RWPE2 (cell line): ENCODE measurements around the gene HOXD12.

Source experiments
- ATAC-seq: fragments of 200-7000 bp; cut with Tn5 transposase; 3 replicates; pipeline ENCODE4 v1.9.1; 2021; ENCODE audit warnings: low read depth
- DNase-seq: peaks from one replicate; pipeline ENCODE4 v3.0.0-alpha.2; 2020; ENCODE audit warnings: low spot score
- H3K27ac ChIP-seq: fragments of 450-650 bp; 2 replicates; pipeline ENCODE4 v1.5.1; 2017; ENCODE audit warnings: mild to moderate bottlenecking; ENCODE audit not compliant: poor library complexity, severe bottlenecking
- H3K27me3 ChIP-seq: fragments of 250-450 bp; sonication (Bioruptor Pico); 2 replicates; pipeline ENCODE4 v1.5.1; 2021; ENCODE audit warnings: mild to moderate bottlenecking, moderate library complexity; ENCODE audit not compliant: insufficient read depth, poor library complexity, severe bottlenecking
- H3K36me3 ChIP-seq: fragments of 250-450 bp; sonication (Bioruptor Pico); 2 replicates; pipeline ENCODE4 v1.5.1; 2020; ENCODE audit warnings: low read depth, mild to moderate bottlenecking, moderate library complexity
- H3K4me1 ChIP-seq: fragments of 250-450 bp; sonication (Bioruptor Pico); 2 replicates; pipeline ENCODE4 v1.5.1; 2021; ENCODE audit warnings: mild to moderate bottlenecking, moderate library complexity; ENCODE audit not compliant: insufficient read depth, poor library complexity, severe bottlenecking
- H3K4me3 ChIP-seq: fragments of 250-450 bp; sonication (Bioruptor Pico); 2 replicates; pipeline ENCODE4 v1.5.1; 2021; ENCODE audit warnings: mild to moderate bottlenecking, moderate library complexity; ENCODE audit not compliant: severe bottlenecking
- H3K9me3 ChIP-seq: fragments of 250-450 bp; sonication (Bioruptor Pico); 2 replicates; pipeline ENCODE4 v1.5.1; 2021; ENCODE audit warnings: mild to moderate bottlenecking, moderate library complexity; ENCODE audit not compliant: severe bottlenecking
- CTCF ChIP-seq: fragments of 450-650 bp; IDR thresholded peaks from one replicate; pipeline ENCODE4 v1.5.1; 2017; ENCODE audit warnings: mild to moderate bottlenecking, moderate library complexity; ENCODE audit not compliant: poor library complexity, severe bottlenecking

The HOXD12 gene

DNA sequence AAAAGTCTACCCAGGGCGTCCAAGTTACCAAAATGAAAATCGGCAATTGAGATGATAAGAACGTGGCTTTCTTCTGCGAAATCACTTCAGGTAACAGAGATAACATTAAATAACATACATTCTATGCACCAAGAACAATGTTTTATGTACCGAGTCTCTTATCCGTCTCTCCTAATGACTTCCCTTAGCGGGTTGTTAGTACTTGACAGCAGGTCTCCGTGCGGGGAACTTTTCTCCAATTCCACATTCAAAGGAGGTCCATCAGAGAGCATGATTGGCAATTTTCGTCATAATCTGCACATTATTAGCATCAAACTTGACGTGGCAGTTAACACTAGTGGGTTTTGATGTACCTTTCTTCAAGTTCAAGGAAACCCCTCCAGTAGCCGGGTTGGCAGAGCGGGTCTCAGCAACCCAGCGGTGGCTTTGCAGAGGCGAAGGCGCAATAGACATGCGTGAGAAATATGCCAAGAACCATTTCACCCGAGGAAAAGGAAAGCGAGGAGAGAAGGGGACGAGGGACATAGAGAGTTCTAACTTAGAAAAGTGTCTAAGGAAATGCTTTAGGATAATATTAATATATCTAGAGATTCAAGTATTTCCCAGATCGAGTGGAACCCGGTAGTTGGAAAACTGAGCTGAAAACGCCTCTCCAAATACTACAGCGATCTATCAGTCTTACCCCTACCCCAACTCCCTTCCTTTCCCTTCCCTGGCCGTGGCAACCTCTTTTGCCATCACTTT is 20.9 kb upstream of the HOXD12 start:
- no peaks in the 10 kb centered on the region for H3K9me3 ChIP-seq
- ATAC-seq (no peak), DNase-seq (no peak)
- no peak overlapping the region for H3K27ac ChIP-seq
- no peaks in the 10 kb centered on the region for H3K4me1 ChIP-seq
- H3K4me3 ChIP-seq: no peak overlapping the region
- no peak for TF ChIP-seq CTCF
- H3K36me3 ChIP-seq: no peaks in the 10 kb centered on the region
- H3K27me3 ChIP-seq: peaks cover 81% of the 10 kb centered on the region

DNA sequence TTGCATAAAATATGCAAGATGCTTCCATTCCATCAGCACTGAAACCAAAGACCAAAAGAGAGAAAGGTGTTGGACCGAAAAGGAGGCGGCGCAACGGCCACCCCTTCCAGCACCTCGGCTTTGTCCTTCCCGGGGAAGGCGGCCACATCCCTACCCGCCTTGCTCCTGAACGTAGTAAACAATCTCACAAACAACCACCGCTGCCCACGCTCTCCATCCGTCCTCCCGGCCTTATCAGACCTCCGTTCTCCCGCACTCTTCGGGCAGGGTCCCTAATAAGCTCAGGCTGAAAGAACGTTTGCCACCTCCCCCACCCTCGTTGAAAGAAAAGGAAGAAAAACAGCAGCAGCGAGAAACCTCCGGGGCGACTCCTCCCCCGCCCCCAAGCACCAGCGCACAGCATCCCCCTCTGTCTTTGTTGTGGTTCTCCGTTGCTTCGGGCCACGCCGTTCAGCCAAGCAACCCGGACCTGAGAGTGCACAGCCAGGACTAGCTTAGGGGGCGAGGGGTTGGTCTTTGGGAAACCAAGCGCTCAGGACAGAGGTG is 20.2 kb upstream of the HOXD12 start:
- H3K27me3 ChIP-seq: peaks cover 86% of the 10 kb centered on the region
- ATAC-seq (no peak), DNase-seq (no peak)
- H3K36me3 ChIP-seq: no peaks in the 10 kb centered on the region
- H3K9me3 ChIP-seq: no peaks in the 10 kb centered on the region
- peak overlapping the region; percentile 16 for H3K4me3 ChIP-seq
- H3K4me1 ChIP-seq: no peaks in the 10 kb centered on the region
- H3K27ac ChIP-seq: no peak overlapping the region
- TF ChIP-seq CTCF: no peak

DNA sequence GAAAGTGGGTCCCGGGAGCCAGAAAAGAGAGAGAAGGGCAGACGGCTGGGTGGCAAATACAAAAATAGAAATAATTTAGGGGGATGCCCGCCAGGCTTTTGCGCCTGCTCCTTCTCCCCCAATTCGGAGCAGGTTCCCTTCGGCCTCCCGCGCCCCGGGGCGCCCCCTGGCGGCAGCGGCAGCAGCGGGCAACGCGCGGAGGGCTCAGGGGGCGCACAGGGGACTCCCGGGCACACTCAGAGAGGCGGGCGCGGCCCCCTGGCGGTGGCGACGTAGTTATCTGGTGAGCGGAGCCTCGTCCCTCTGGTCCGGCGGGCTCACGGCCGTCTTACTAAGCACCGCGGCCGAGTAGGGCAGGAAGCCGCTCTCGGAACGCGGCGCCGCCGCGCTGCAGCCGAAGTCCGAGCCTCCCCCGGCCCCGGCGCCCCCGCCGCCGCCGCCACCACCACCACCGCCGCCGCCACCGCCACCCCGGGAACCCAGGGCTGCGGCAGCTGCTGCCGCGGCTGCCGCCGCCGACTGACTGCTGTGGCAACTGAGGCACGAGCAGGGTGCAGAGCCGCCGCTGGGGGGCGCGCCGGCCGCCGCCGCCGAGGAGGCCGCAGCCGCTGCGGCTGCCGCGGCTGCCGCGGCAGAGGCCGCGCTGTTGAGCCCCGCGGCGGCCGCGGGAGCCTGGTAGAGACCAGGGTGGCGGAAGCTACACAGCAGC is 19.6 kb upstream of the HOXD12 start:
- Histone ChIP-seq H3K36me3 (no peaks in the 10 kb centered on the region), H3K4me1 (no peaks in the 10 kb centered on the region), H3K4me3 (peak overlapping the region; percentile 16), H3K9me3 (no peaks in the 10 kb centered on the region), H3K27ac (no peak overlapping the region), H3K27me3 (peaks cover 92% of the 10 kb centered on the region)
- DNase-seq (no peak), ATAC-seq (peak; percentile 75)
- peak; percentile 87 for TF ChIP-seq CTCF

- Histone ChIP-seq H3K27me3 (peaks cover 95% of the 10 kb centered on the region), H3K27ac (no peak overlapping the region), H3K9me3 (no peaks in the 10 kb centered on the region), H3K4me1 (no peaks in the 10 kb centered on the region), H3K36me3 (no peaks in the 10 kb centered on the region), H3K4me3 (peak overlapping the region; percentile 16)
- ATAC-seq (peak; percentile 4; the same call in 1 of the 3 replicates), DNase-seq (no peak)
- TF ChIP-seq CTCF: no peak
These were observed 18.8 kb upstream of the HOXD12 start for GRCh38 chr2:176080540-176081375.
